Stimulated activated CD4-positive, alpha-beta T cell treated with anti-CD3 and anti-CD28 coated beads, Interleukin-1b, Interleukin-23, amount 100 ng/mL, for 4 hours (primary cell): Measurements from ENCODE around the gene ZWILCH.
"Not testable (repeated sequence)": the region's sequence is repeated elsewhere in the genome, so short reads cannot be mapped to it uniquely, and the experiment has no call there.

Experiments used
- DNase-seq, 2 donors: peaks; one replicate each; pipeline ENCODE4 v3.0.0-alpha.2; 2020; ENCODE audit warnings: low read depth in 2 of 2

Gene ZWILCH

GRCh38 chr15:66504563-66505429, at the start of gene ZWILCH, which contains the start of gene RPL4:
Gene ZWILCH (plus strand): TSS chr15:66505326. CDS start chr15:66505339, 13 bp downstream.
Gene RPL4 (minus strand): TSS chr15:66504855. CDS start chr15:66504790, 65 bp downstream.
- peak; percentile 64 to 73 for DNase-seq

GRCh38 chr15:66456211-66456610, 48.9 kb upstream of the ZWILCH start:
- DNase-seq = no peak

GRCh38 chr15:66459818-66460615, 45.1 kb upstream of the ZWILCH start:
- DNase-seq = no peak

GRCh38 chr15:66461294-66461693, 43.8 kb upstream of the ZWILCH start:
- not testable (repeated sequence) for DNase-seq

- DNase-seq = no peak
Observed at GRCh38 chr15:66461917-66462316, 43.2 kb upstream of the ZWILCH start.

- no peak for DNase-seq
Observed at GRCh38 chr15:66462627-66463026, 42.5 kb upstream of the ZWILCH start.

GRCh38 chr15:66465294-66465693, 39.8 kb upstream of the ZWILCH start:
- DNase-seq = not testable (repeated sequence)

- DNase-seq = not testable (repeated sequence)
Observed at GRCh38 chr15:66467162-66468040, 37.7 kb upstream of the ZWILCH start.

- not testable (repeated sequence) for DNase-seq
Observed at GRCh38 chr15:66470825-66471224, 34.3 kb upstream of the ZWILCH start.

- no peak for DNase-seq
Observed at GRCh38 chr15:66472176-66472999, 32.7 kb upstream of the ZWILCH start.

- no peak for DNase-seq
Observed at GRCh38 chr15:66474135-66474534, 31.0 kb upstream of the ZWILCH start.

GRCh38 chr15:66474963-66475362, 30.2 kb upstream of the ZWILCH start:
- no peak for DNase-seq

GRCh38 chr15:66476535-66476934, 28.6 kb upstream of the ZWILCH start:
- no peak for DNase-seq

- DNase-seq = no peak
Observed at GRCh38 chr15:66477011-66477410, 28.1 kb upstream of the ZWILCH start.

- no peak for DNase-seq
Observed at GRCh38 chr15:66480267-66480666, 24.9 kb upstream of the ZWILCH start.

- no peak for DNase-seq
Observed at GRCh38 chr15:66481107-66481856, 23.8 kb upstream of the ZWILCH start.

GRCh38 chr15:66482539-66482938, 22.6 kb upstream of the ZWILCH start:
- DNase-seq = no peak

GRCh38 chr15:66483131-66483566, 22.0 kb upstream of the ZWILCH start:
- no peak for DNase-seq

GRCh38 chr15:66484539-66485112, 20.5 kb upstream of the ZWILCH start:
- DNase-seq = no peak

GRCh38 chr15:66486887-66487286, 18.2 kb upstream of the ZWILCH start:
- DNase-seq = no peak
